ENCODE measurements around the gene TOM1L2. TPM values are rescaled to one million over a fixed set of nuclear protein-coding genes. Genes with fewer than 3 reads are reported as not detected.

The TOM1L2 gene
- polyA plus RNA-seq, 3 donors: 31.8 to 36.2 (median 32.2) TPM

GRCh38 chr17:17882082-17882581 is 90.1 kb downstream of the TOM1L2 start:
- DNase-seq (ENCODE audit: low read depth in 3 of 3, low spot score in 2 of 3): no peak

GRCh38 chr17:17880577-17881196 is 91.5 kb downstream of the TOM1L2 start:
- no peak for DNase-seq (ENCODE audit: low read depth in 3 of 3, low spot score in 2 of 3)

DNA sequence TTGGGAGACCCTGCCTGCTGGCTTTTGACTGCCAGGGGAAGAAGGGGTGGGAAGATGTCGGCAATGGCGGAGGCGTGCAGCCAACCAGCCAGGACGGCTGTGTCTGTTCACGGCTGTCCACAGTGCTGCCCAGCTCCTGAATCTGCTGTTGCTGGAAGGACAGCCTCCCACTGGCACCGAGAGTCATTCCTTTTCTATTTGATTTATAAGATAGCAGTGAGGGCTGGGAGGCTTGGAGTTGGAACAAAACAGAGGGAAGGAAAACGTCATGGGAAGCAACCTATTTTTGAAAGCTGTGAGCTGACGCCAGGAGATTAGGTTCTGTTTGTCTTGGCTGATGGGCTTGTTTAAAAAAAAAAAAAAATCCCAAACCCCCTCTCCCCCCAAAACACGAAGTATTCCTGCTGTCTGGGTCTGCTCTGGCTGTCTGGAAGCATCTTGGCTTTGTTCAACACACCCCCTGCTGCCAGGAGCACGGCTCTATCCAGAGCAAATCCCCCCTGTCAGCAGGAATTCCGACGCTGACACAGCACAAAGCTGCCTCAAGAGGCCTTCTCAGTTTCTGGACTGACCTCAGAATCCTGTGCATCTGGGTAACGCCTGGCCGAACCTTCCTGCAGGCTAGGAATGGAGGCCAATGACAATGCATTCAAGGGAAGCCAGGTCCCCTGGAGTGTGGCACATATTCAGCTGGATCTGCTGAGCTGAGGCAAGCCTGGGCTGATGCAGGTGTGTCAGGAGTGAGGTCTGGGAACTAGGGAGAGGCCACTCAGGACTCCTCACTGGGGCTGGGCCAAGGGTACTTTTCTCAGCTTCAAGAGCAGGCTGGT is 94.5 kb downstream of the TOM1L2 start:
- peak; percentile 61 to 73 (median 70) for DNase-seq (ENCODE audit: low read depth in 3 of 3, low spot score in 2 of 3)

- no peak for DNase-seq (ENCODE audit: low read depth in 3 of 3, low spot score in 2 of 3)
Observed at GRCh38 chr17:17876959-17877528, 95.2 kb downstream of the TOM1L2 start.

DNA sequence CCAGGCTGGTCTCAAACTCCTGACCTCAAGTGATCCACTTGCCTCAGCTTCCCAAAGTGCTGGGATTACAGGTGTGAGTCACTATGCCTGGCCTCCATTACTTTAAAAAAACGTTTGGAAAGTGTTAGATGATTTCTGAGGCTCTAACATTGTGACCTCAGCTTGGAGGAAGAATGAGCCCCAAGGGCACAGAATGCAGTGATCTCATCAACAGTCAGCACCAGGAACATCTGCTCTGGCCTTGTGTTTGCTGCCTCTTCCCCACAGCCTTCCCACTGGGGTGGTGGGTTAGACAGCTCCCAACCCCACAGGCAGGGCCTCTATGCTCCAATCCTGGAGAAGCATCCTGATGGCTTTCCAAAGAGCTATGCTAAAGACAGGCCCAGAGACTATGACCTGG is 97.7 kb downstream of the TOM1L2 start:
- DNase-seq (ENCODE audit: low read depth in 3 of 3, low spot score in 2 of 3): no peak

- no peak for DNase-seq (ENCODE audit: low read depth in 3 of 3, low spot score in 2 of 3)
Observed at GRCh38 chr17:17873450-17873991, 98.7 kb downstream of the TOM1L2 start.

DNA sequence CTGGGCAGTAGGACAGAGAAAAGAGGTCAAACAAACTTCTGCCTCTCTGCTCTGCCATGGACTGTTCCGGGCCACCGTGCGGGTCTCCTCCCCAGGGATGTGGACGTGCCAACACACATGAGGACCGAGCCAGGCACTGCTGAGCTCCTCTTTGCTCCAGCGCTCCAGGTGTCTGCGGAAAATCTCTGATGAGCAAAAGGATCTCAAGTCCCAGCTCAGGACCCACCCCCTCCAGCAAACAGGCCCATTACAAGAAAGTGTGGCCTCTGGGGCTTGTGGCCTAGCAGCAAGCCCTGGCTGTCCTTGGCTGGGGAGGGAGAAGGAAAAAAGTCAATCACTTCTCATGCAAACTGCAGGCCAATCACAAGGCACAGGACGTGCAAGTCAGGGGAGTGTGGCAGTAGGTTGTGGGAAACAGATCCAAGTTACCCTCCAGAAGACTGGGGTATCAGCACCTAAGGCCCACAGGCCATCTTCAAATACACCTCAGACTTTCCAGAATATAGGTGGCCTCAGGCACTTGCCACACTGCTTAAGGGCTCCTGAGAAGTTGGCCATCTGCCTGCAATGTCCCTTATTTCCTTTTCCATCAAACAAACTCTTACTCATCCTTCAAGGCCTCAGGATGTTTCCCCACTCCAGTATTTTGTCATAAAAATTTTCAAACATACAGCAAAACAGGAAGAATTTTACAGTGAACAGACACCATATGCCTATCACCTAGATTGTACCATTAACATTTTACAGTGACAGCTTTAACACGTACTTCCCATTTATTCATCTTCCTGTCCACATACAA is 99.5 kb downstream of the TOM1L2 start:
- DNase-seq (ENCODE audit: low read depth in 3 of 3, low spot score in 2 of 3): no peak

GRCh38 chr17:17871913-17872312 is 100.3 kb downstream of the TOM1L2 start:
- no peak for DNase-seq (ENCODE audit: low read depth in 3 of 3, low spot score in 2 of 3)

DNA sequence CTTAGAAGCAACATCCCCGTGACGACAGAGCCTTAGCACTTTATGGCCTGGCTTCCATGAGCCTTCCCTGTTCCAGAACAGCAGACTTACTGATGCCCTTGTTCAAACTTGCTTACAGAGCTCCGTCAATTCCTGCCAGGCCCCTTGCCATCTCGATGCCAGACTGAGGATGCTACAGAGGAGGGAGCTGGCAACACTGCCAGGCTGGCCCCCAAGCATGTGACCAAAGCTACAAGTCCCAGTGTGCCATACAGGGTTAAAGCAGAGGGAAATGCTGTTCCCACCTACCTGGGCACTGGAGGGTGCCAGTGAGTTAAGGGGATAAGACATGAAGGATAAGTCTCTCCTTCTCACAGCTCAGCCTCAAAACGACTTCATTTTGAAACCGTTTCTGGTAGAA is 102.0 kb downstream of the TOM1L2 start:
- DNase-seq (ENCODE audit: low read depth in 3 of 3, low spot score in 2 of 3): no peak

DNA sequence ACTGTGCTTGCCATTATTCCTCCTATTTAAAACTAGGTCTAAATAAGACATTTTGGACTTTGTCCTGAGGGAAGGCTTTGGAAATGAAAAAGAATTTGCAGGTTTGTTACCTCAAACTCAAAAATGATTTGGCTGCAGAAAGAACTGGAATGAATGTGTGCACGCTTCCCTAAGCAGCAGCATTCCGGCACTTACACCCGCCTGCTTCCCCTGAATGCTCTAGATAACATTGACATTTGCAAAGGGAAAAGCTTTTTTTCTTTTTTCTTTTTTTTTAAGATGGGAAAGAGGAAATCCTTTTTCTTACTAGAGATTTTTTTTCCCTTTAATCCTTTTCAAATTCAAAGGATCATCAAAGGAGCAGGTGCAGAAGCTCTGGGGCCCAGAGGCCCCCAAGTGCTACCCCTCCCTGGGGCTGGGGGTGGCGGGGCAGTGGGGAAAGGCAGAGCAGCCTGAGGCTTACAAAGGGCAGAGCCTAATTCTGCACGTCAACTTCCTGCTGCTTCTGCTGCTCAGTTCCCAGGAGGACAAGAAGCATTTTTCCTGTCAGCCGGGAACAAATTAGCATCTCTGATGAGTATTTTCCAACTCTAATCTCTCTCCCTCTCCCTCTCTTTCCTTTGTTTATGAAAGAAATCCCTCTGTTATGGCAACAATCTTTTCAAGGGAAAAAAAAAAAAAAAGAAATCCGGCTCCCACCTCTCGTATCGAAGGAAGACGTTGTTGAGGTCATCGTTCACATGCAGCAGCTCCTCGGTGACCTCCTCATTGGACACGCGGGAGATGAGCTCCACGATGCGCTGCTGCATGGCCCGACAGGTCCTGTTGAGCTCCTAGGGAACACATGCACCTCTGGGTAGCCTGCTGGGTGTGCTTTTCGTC is 103.3 kb downstream of the TOM1L2 start:
- no peak for DNase-seq (ENCODE audit: low read depth in 3 of 3, low spot score in 2 of 3)

DNA sequence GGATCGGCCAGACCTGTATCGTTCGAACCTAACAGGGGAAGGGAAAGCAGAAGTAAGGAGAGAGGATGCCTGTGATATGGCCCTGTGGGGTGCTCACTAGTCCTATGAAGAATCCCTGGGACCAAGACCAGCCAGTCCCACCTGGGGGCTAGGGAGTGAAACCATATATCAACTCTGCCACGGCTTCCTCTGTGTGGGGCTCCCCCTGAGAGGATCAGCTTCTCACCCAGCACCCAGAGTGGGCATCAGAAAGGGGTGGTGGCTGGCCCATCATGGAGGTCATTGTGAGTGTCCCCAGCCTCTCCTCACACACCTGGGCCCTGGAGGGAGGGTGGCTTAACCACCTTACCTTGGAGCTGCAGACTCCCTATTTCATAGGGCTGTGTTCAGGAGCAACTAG is 105.3 kb downstream of the TOM1L2 start:
- no peak for DNase-seq (ENCODE audit: low read depth in 3 of 3, low spot score in 2 of 3)

GRCh38 chr17:17866425-17866824 is 105.8 kb downstream of the TOM1L2 start:
- DNase-seq (ENCODE audit: low read depth in 3 of 3, low spot score in 2 of 3): no peak

- no peak for DNase-seq (ENCODE audit: low read depth in 3 of 3, low spot score in 2 of 3)
Observed at GRCh38 chr17:17865035-17865434, 107.2 kb downstream of the TOM1L2 start.

- no peak for DNase-seq (ENCODE audit: low read depth in 3 of 3, low spot score in 2 of 3)
Observed at GRCh38 chr17:17860766-17861107, 111.5 kb downstream of the TOM1L2 start.

GRCh38 chr17:17859909-17860765 is 112.1 kb downstream of the TOM1L2 start:
- no peak for DNase-seq (ENCODE audit: low read depth in 3 of 3, low spot score in 2 of 3)

- no peak for DNase-seq (ENCODE audit: low read depth in 3 of 3, low spot score in 2 of 3)
Observed at GRCh38 chr17:17857496-17857895, 114.7 kb downstream of the TOM1L2 start.

DNA sequence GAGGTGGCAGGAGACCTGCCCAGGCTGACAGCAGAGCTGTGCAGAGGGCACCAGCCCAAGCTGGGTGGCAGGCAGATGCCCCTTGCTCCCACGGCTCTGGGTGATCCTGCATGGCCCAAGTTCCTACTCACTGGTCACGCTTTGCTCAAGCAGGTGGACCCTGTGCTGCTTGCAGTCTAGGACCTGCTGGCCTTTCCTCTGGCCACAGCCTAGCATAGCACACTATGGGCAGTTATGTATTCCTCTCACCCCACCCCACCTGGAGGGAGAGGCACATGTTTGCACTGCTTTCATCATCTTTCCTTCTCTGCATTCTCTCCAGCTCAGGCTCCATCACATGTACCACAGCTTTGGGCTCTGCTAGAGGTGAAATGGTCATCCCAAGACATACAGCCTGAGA is 115.8 kb downstream of the TOM1L2 start:
- DNase-seq (ENCODE audit: low read depth in 3 of 3, low spot score in 2 of 3): no peak

DNA sequence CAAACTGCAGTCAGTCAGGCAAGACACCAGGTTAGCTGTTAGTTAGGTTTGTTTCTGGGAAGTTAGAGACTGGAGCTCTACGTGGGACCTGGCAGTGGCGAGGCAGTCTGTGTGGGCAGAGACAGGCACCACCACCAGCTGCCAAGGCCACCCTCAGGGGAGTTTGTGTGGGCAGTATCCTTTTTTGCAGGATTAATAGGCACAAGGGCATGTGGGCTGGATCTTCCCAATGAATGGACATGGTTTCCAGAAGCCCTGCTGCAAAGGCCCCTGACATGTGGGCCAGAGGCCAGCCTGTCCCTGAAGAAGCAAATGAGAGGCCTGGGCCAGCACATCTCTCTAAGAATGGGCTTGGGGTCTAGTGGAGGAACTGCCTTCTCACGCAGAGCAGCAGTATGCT is 116.2 kb downstream of the TOM1L2 start:
- no peak for DNase-seq (ENCODE audit: low read depth in 3 of 3, low spot score in 2 of 3)

All from right renal cortex interstitium (tissue), 3 donors.